OCI-LY7 (cell line): ENCODE data around the gene RPS8.

Source experiments
- EZH2phosphoT487 ChIP-seq: fragments of 200-600 bp; sonication (generic); IDR thresholded peaks from 2 replicates; pipeline ENCODE4 v1.6.1; 2018; ENCODE audit warnings: low read depth, borderline replicate concordance, mild to moderate bottlenecking, mixed run types, antibody characterized with exemption, low read length, moderate library complexity, mixed read lengths
- TF ChIP-seq, protein P1 (sequence below): fragments of 200-600 bp; sonication (generic); conservative IDR thresholded peaks from 2 replicates; pipeline ENCODE4 v1.5.1; 2014; ENCODE audit warnings: mild to moderate bottlenecking, antibody characterized with exemption, low read length, moderate library complexity, mixed read lengths

DNA sequence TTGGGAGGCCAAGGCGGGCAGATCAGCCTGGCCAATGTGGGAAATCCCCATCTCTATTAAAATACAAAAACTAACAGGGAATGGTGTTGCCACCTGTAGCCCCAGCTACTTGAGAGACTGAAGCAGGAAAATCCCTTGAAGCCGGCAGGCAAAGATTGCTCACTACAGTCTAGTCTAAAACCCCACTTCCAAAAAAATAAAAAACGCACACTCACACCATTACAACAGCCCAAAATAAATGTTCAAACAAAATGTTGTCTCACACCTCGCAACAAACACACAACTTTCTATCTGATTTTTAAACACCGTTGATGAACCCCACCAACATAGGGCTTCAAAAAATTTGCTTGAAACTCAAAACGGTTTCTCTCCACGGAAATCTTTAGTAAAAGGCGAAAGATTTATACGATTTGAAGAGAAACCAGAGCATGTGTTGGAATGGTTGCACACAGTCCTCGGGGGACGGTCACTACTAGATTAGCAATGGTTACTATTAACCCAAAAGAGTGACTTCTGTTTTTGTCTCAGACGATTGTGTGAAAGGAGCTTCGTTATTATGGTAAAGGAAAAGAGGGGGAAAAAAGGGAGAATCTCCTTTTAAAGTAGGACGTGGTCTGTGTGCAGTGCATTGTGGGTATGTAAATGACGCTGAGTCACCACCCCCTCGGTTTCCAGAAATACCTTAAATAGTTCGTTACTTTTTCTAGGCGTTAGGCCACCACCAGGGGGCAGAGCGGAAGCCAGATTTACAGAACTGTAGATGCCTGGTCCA is 44.4 kb upstream of the RPS8 start, which contains the start of gene RNU5D-1:
- TF ChIP-seq EZH2phosphoT487 = no peak
- TF ChIP-seq, protein P1, sequence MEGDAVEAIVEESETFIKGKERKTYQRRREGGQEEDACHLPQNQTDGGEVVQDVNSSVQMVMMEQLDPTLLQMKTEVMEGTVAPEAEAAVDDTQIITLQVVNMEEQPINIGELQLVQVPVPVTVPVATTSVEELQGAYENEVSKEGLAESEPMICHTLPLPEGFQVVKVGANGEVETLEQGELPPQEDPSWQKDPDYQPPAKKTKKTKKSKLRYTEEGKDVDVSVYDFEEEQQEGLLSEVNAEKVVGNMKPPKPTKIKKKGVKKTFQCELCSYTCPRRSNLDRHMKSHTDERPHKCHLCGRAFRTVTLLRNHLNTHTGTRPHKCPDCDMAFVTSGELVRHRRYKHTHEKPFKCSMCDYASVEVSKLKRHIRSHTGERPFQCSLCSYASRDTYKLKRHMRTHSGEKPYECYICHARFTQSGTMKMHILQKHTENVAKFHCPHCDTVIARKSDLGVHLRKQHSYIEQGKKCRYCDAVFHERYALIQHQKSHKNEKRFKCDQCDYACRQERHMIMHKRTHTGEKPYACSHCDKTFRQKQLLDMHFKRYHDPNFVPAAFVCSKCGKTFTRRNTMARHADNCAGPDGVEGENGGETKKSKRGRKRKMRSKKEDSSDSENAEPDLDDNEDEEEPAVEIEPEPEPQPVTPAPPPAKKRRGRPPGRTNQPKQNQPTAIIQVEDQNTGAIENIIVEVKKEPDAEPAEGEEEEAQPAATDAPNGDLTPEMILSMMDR = peak; percentile 91
